HEK293T (cell line): Measurements from ENCODE around the gene MKI67.

ENCODE experiments used
- CTCF ChIA-PET: fragments of 350-600 bp; formaldehyde crosslinking; extraction: SDS; loops from one replicate; lab custom pipeline; 2021; ENCODE audit warnings: antibody characterized with exemption, inconsistent platforms; lab: Yijun Ruan, JAX
- POLR2A ChIA-PET: fragments of 350-600 bp; formaldehyde crosslinking; extraction: SDS; loops from one replicate; lab custom pipeline; 2020; ENCODE audit warnings: antibody characterized with exemption, inconsistent platforms; lab: Yijun Ruan, JAX
- DNase-seq: peaks from one replicate; pipeline ENCODE4 v3.0.0; 2012; ENCODE audit warnings: mixed read lengths; ENCODE audit errors: extremely low spot score
- ARNT ChIP-seq: fragments of 450-650 bp; IDR thresholded peaks from 2 replicates; pipeline ENCODE4 v1.6.1; 2017; ENCODE audit warnings: mild to moderate bottlenecking
- BHLHE40 ChIP-seq: fragments of 450-650 bp; IDR thresholded peaks from 2 replicates; pipeline ENCODE4 v1.6.1; 2016; ENCODE audit warnings: mild to moderate bottlenecking, moderate library complexity, borderline replicate concordance
- CTBP1 ChIP-seq: fragments of 450-650 bp; IDR thresholded peaks from 2 replicates; pipeline ENCODE4 v1.6.1; 2016; ENCODE audit warnings: borderline replicate concordance
- ELF4 ChIP-seq: fragments of 450-650 bp; IDR thresholded peaks from 2 replicates; pipeline ENCODE4 v1.6.1; 2017; ENCODE audit warnings: antibody characterized with exemption
- FOXA1 ChIP-seq: fragments of 450-650 bp; IDR thresholded peaks from 2 replicates; pipeline ENCODE4 v1.6.1; 2016; ENCODE audit warnings: mild to moderate bottlenecking
- FOXK2 ChIP-seq: fragments of 450-650 bp; IDR thresholded peaks from 2 replicates; pipeline ENCODE4 v1.6.1; 2016; ENCODE audit warnings: mild to moderate bottlenecking
- FOXM1 ChIP-seq: fragments of 450-650 bp; IDR thresholded peaks from 2 replicates; pipeline ENCODE4 v1.6.1; 2017; ENCODE audit warnings: mild to moderate bottlenecking, borderline replicate concordance
- HDGF ChIP-seq: fragments of 450-650 bp; IDR thresholded peaks from 2 replicates; pipeline ENCODE4 v1.6.1; 2017; ENCODE audit warnings: antibody characterized with exemption, borderline replicate concordance
- L3MBTL2 ChIP-seq: fragments of 450-650 bp; conservative IDR thresholded peaks from 2 replicates; pipeline ENCODE4 v1.6.1; 2016; ENCODE audit warnings: mild to moderate bottlenecking
- LEF1 ChIP-seq: fragments of 450-650 bp; IDR thresholded peaks from 2 replicates; pipeline ENCODE4 v1.6.1; 2017; ENCODE audit warnings: mild to moderate bottlenecking, borderline replicate concordance
- NFRKB ChIP-seq: fragments of 450-650 bp; IDR thresholded peaks from 2 replicates; pipeline ENCODE4 v1.6.1; 2016; ENCODE audit warnings: mild to moderate bottlenecking, moderate library complexity
- SP1 ChIP-seq: fragments of 450-650 bp; IDR thresholded peaks from 2 replicates; pipeline ENCODE4 v1.6.1; 2017
- SUZ12 ChIP-seq: fragments of 450-650 bp; IDR thresholded peaks from 2 replicates; pipeline ENCODE4 v1.6.1; 2016; ENCODE audit warnings: mild to moderate bottlenecking
- TARDBP ChIP-seq: fragments of 450-650 bp; IDR thresholded peaks from 2 replicates; pipeline ENCODE4 v1.6.1; 2016
- ZNF384 ChIP-seq: fragments of 450-650 bp; IDR thresholded peaks from 2 replicates; pipeline ENCODE4 v1.6.1; 2016
- TF ChIP-seq, protein P1 (sequence below): fragments of 450-650 bp; IDR thresholded peaks from 2 replicates; pipeline ENCODE4 v1.6.1; 2016

MKI67 gene

DNA sequence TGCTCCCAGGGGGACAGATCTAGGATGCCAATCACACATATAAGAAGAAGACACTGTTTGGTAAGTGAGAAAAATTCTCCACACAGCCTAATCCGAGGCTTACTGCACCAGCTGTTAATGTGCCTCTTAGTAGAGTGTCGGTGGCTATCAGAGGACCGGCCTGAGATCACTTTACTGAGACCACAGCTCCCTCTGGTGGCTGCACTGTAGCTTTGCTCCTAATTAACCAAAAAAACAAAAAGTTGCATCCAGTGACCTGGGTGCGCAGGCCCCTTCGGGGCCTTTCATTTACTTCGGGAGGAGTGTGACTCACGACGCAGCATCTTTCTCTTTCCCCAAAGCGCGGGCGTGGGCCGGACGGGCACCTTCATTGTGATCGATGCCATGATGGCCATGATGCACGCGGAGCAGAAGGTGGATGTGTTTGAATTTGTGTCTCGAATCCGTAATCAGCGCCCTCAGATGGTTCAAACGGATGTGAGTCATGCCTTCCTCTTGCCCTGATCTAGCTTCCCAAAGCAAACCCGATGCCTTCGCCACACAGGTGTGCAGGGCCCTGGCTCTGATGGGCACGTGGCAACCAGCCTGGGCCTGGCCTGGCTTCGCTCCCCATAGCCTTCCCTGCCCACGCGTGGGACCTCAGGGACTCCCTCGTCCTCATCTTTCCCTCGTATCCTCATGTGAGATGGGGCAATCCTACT lies 56.7 kb downstream of the MKI67 start:
- POLR2A ChIA-PET: no interaction called here
- DNase-seq: peak; percentile 82
- CTCF ChIA-PET: interaction anchor here (0.6 to 1.7 kb wide), 12 partner anchors 19 to 354 kb away, joined by 3 to 12 read pairs (median 4); partner anchors contain the start of gene PTPRE
- TF ChIP-seq, protein P1, sequence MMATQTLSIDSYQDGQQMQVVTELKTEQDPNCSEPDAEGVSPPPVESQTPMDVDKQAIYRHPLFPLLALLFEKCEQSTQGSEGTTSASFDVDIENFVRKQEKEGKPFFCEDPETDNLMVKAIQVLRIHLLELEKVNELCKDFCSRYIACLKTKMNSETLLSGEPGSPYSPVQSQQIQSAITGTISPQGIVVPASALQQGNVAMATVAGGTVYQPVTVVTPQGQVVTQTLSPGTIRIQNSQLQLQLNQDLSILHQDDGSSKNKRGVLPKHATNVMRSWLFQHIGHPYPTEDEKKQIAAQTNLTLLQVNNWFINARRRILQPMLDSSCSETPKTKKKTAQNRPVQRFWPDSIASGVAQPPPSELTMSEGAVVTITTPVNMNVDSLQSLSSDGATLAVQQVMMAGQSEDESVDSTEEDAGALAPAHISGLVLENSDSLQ: no peak
- no peak for TF ChIP-seq ELF4
- TF ChIP-seq SUZ12: no peak
- TF ChIP-seq FOXK2: no peak
- TF ChIP-seq FOXM1: no peak
- TF ChIP-seq NFRKB: no peak
- TF ChIP-seq FOXA1: no peak
- TF ChIP-seq HDGF: no peak
- no peak for TF ChIP-seq BHLHE40
- no peak for TF ChIP-seq L3MBTL2
- no peak for TF ChIP-seq CTBP1

DNA sequence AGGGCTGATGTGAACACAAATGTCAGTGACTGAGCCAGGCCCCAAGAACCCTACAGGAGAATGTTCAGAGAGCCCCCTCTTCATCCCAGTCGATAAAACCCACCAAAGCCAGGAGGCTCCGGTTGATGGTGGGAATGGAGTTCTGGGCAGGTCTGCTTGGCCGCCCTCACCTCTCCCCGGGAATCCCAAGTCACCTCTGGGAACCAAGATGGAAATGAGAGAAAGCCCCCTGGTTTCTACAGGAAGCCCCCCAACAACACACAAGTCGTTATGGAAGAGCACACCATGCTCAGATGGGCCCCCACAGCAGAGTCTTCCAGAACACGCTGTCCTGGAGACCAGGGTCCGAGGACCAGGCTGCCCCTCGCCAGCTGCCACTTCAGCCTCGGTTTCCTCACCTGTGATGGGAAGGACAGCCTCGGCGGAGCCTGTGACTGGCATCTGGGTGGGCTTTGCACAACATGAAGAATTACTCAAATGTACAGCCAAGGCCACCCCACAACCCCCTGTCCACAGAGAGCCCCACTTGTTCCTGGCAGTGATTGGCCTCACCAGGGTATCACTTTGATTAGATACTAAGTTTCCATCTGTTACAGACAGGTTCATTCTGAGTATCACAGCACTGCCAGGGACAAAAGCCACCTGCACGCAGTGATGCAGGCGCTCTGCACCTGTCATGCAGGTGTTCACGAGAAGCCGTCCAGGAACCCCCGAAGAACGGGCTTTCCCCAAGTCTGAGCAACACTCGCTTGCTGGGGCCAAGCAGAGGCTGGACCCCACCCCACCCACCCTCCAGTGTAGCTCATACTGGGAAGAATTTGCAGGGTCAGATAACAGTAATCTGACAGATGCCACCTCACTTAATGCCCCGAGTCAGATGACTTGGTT lies 57.6 kb downstream of the MKI67 start:
- CTCF ChIA-PET: interaction anchor here (0.5 to 1.7 kb wide), 13 partner anchors 20 to 782 kb away, joined by 3 to 12 read pairs (median 4); partner anchors contain the start of gene PTPRE
- no peak for DNase-seq
- POLR2A ChIA-PET: no interaction called here
- TF ChIP-seq FOXM1 (no peak), LEF1 (no peak), ELF4 (no peak), SUZ12 (no peak), NFRKB (no peak), L3MBTL2 (no peak), ZNF384 (no peak), SP1 (no peak), ARNT (no peak), FOXK2 (no peak), CTBP1 (no peak), HDGF (no peak), FOXA1 (no peak), BHLHE40 (no peak), TARDBP (no peak)
- TF ChIP-seq, protein P1: no peak

DNA sequence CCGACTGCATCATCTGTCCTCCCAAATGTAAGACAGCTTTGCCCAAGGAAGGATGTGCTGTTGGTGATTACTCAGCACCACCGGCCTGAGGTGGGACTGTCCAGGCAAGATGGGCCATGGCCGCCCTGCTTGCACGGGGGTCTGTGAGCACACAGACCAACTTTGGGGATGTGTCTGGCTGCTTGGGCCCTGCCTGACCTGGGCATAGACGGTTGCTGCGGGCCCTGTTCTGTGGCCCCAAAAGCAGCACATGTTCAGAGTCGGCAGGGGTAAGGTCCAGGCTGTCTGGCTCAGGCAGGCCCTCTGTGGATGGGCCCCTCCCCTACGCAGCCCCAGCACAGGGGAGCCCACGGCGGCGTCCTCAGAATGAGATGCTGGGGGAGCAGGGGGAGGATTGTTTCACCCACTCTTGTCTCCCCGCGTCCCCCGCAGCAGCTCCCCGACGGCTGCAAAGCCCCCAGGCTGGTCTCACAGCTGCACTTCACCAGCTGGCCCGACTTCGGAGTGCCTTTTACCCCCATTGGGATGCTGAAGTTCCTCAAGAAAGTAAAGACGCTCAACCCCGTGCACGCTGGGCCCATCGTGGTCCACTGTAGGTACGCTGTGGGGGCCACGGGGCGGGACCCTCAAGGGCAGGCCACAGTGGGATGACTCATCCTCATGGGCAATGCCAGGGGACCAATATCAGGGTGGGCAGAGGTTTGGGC lies 58.4 kb downstream of the MKI67 start:
- CTCF ChIA-PET: no interaction called here
- TF ChIP-seq LEF1 (no peak), SUZ12 (no peak)
- POLR2A ChIA-PET: no interaction called here
- DNase-seq: no peak

DNA sequence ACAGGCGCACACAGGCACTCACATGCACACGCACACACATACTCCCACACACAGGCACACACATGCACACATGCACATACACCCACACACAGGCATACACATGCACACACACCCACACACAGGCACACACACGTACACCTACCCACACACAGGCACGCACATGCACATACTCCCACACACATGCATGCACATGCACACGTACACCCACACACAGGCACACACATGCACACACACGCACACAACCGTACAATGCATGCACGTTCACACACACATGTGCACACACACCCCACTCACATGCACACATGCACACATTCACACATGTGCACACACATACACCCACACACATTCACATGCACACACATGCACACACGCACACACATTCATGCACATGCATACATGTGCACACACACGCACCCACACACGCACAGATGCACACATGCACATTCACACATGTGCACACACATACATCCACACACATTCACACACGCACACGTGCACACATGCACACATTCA lies 59.3 kb downstream of the MKI67 start:
- ChIA-PET POLR2A (no interaction called here), CTCF (no interaction called here)
- no peak for DNase-seq
- TF ChIP-seq LEF1: no peak

DNA sequence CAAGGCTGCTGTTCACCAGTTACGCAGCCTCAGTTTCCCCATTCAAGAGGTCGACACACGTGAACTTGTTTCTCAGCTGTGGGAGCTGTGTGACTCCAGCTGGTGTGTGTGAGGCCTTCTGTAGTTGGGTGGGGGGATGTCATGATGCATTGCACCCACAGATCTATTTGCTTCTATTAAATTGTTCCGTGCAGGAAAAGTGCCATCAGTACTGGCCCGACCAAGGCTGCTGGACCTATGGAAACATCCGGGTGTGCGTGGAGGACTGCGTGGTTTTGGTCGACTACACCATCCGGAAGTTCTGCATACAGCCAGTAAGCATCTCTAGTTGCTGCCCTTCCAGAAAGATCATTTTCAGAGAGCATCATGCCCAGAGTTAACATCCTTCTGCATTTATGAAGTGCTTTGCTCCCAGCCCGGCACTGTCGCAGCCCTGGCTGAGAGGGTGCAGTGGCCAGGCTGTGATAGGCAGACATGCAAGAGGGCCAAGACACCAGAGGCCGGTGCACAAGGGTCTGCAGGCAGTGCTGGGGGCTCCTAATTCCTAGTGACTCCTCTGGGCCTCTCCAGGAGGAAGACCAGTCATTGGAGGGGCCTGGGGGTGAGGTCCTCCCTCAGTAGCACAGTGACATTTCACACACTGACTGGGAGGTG lies 60.2 kb downstream of the MKI67 start:
- TF ChIP-seq SUZ12 (no peak), FOXA1 (no peak), BHLHE40 (no peak), HDGF (no peak), ARNT (no peak), NFRKB (no peak), FOXM1 (no peak), CTBP1 (no peak), LEF1 (no peak), FOXK2 (no peak), TARDBP (no peak), SP1 (no peak), ELF4 (no peak), L3MBTL2 (no peak), ZNF384 (no peak)
- TF ChIP-seq, protein P1: no peak
- DNase-seq: no peak
- CTCF ChIA-PET: no interaction called here
- POLR2A ChIA-PET: no interaction called here
